ENCODE results near the gene ARHGAP29.

Gene ARHGAP29

GRCh38 chr1:94281361-94282142, 44.2 kb upstream of the ARHGAP29 start:
- no peak for DNase-seq (ENCODE audit: low spot score)
- TF ChIP-seq CTCF (IDR thresholded peaks at IDR 0.05; ENCODE audit: borderline replicate concordance, control extremely low read depth, extremely low read depth, insufficient read depth, missing control alignments): no peak
- in situ Hi-C loops (cut with MboI; ENCODE audit: low sequenced_read_pairs, unreplicated experiment): no loop called here

DNA sequence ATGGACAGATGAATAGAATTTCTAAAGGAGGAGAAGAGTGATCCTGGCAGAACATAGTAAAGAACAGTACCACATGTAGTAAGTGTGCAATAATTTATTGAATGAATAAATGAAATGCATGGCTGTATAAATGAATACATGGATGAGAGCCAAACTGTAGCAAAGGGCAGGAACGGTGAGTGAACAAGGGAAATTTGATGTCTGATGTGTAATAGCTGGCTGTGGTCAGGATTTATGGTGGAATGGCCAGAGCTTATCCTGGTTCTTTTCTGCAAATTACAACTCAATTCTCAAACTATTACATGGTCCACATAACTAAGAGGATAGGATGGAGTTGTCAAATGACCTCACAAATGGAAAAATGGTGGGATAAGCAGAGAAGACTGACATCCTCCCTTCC, 43.2 kb upstream of the ARHGAP29 start:
- in situ Hi-C loops (cut with MboI; ENCODE audit: low sequenced_read_pairs, unreplicated experiment): no loop called here
- no peak for DNase-seq (ENCODE audit: low spot score)
- TF ChIP-seq CTCF (IDR thresholded peaks at IDR 0.05; ENCODE audit: borderline replicate concordance, control extremely low read depth, extremely low read depth, insufficient read depth, missing control alignments): no peak

DNA sequence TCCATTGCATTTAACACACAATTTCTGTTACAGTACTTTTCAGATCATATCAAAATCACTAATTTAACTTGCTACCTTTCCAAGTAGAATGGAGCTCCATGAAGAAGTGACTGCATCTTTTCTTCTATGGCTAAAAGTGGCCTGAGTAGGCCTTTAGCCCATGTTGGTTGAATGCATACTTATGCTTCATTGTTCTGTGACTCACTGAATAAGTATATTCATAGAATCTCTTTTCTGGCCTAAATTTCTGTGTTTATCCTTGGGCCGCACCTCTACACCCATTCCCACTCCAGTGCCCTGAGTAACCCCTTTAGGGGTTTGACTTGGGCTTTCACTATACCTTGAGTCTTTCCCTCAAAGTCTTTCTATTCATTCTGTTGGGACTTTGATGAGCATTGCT, 42.1 kb upstream of the ARHGAP29 start:
- in situ Hi-C loops (cut with MboI; ENCODE audit: low sequenced_read_pairs, unreplicated experiment): no loop called here
- no peak for DNase-seq (ENCODE audit: low spot score)
- no peak for TF ChIP-seq CTCF (IDR thresholded peaks at IDR 0.05; ENCODE audit: borderline replicate concordance, control extremely low read depth, extremely low read depth, insufficient read depth, missing control alignments)

- in situ Hi-C loops (cut with MboI; ENCODE audit: low sequenced_read_pairs, unreplicated experiment): no loop called here
- no peak for DNase-seq (ENCODE audit: low spot score)
- TF ChIP-seq CTCF (IDR thresholded peaks at IDR 0.05; ENCODE audit: borderline replicate concordance, control extremely low read depth, extremely low read depth, insufficient read depth, missing control alignments): no peak
These were observed 41.7 kb upstream of the ARHGAP29 start for GRCh38 chr1:94279038-94279437.

DNA sequence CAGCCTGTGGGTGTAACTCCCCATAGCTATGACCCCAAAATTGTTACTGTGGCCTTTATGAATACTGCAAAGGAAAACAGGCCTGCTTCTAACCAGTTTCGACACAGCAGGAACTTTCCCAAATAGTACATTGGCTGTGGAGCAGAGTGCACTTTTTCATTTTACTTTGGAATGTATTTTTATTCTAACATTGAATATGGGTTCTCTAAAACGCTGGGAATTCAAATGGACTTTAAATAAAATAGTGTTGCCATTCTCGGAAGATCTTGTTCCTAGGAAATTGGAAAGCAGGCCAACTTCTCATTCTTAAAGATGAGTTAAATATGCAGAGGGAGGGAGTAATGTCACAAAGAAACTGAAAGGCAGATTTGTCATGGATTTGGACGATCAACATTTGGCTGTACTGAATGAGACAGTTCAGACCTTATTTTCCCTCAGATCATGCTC, 39.6 kb upstream of the ARHGAP29 start:
- in situ Hi-C loops (cut with MboI; ENCODE audit: low sequenced_read_pairs, unreplicated experiment): no loop called here
- no peak for DNase-seq (ENCODE audit: low spot score)
- no peak for TF ChIP-seq CTCF (IDR thresholded peaks at IDR 0.05; ENCODE audit: borderline replicate concordance, control extremely low read depth, extremely low read depth, insufficient read depth, missing control alignments)

DNA sequence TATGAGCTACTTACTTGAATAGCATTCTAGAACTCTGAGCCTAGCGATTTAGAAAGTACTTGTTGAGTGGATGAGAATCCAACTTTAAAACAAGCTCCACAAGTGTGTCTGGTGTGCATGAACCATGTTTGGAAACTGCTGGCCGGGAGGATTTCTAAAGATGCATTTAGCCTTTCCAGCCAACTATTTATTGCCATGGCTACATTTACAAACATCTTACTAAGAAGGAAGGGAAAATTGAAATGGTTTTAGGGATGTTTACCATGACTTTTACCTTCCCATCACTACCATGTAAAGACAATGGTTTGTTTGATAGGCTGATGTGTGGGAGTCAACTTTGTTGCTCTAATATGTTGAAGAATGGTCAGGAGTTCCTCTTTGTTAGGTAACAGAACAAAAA, 37.7 kb upstream of the ARHGAP29 start:
- in situ Hi-C loops (cut with MboI; ENCODE audit: low sequenced_read_pairs, unreplicated experiment): no loop called here
- no peak for DNase-seq (ENCODE audit: low spot score)
- TF ChIP-seq CTCF (IDR thresholded peaks at IDR 0.05; ENCODE audit: borderline replicate concordance, control extremely low read depth, extremely low read depth, insufficient read depth, missing control alignments): no peak
